Stimulated activated CD8-positive, alpha-beta memory T cell treated with anti-CD3 and anti-CD28 coated beads, Interleukin-7, amount 100 ng/mL, for 24 hours (primary cell): ENCODE results near the gene RLN3.
A peak's percentile ranks its signal among the peaks of the same experiment; 100 is the strongest.
"Not testable (repeated sequence)": the region's sequence is repeated elsewhere in the genome, so short reads cannot be mapped to it uniquely, and the experiment has no call there.

Experiments used
- DNase-seq: peaks from one replicate; pipeline ENCODE4 v3.0.0-alpha.2; 2020; ENCODE audit warnings: low read depth

The RLN3 gene

GRCh38 chr19:14022469-14022868 is 5.5 kb upstream of the RLN3 start:
- no peak for DNase-seq

GRCh38 chr19:14023404-14024235 is 4.3 kb upstream of the RLN3 start:
- DNase-seq = no peak

GRCh38 chr19:14026652-14027192 is 1.2 kb upstream of the RLN3 start:
- not testable (repeated sequence) for DNase-seq

- no peak for DNase-seq
Measured at GRCh38 chr19:14028901-14029300, 953 bp downstream of the RLN3 start.

DNA sequence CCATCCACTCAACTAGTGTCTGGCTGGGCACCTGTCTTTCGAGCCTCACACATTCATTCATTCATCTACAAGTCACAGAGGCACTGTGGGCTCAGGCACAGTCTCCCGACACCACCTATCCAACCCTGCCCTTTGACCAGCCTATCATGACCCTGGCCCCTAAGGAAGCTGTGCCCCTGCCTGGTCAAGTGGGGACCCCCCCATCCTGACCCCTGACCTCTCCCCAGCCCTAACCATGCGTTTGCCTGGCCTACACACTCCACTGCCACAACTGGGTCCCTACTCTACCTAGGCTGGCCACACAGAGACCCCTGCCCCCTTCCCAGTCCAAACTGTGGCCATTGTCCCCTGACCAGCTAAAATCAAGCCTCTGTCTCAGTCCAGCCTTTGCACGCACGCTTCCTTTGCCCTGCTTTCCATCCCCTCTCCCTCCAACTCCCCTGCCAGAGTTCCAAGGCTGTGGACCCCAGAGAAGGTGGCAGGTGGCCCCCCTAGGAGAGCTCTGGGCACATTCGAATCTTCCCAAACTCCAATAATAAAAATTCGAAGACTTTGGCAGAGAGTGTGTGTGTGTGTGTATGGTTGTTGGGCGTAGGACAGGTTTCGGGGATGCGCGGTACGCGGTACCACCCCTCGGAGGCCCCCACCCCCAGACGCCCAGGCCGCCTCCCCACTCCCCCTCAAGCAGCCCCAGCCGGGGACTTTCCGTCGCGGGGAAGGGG is 3.2 kb downstream of the RLN3 start:
- no peak for DNase-seq

DNA sequence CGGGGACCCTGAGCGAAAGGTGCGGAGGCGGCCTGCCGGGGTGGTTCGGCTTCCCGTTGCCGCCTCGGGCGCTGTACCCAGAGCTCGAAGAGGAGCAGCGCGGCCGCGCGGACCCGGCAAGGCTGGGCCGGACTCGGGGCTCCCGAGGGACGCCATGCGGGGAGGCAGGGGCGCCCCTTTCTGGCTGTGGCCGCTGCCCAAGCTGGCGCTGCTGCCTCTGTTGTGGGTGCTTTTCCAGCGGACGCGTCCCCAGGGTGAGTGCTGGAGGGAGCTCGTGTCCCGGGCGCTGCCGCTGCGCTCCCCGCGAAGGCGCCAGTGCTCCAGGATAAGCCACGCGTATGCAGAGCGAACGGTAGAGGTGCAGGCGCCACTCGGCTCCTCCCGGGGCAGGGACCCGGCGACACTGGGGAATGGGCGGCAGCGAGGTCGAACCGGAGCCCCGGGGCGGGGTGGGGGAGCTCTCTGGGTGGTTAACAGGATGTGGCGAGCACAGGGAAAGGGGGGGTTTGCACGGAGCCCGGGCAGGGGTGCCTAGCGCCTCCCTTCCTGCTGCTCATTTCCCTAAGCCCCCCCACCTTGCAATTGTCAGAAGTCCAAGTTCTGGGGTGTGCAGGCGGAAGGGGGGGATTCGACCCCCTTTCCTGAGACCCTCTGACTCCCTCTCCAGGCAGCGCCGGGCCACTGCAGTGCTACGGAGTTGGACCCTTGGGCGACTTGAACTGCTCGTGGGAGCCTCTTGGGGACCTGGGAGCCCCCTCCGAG is 4.0 kb downstream of the RLN3 start, which contains the start of gene IL27RA:
IL27RA (plus strand) TSS at position 44 of the 762 bp plus-strand sequence; CDS start at position 155, 111 bp downstream.
- peak; percentile 55 for DNase-seq

DNA sequence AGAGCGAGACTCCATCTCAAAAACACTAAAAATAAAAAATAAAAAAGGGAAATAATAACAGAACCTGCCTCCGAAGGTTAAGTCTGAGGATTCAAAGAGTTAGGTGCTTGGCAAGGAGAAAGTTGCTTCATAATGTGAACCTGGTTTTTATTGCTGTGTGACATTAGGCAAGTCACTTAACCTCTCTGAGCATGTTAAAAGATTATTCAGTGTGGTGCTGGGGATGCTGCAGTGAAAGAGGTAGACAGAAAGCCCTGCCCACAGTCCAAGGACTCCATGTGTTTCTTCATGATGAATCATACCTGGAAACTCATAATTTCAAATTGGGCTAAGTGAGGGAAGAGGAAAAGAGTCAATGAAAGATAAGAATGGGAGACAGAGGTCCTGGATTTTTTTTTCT is 6.0 kb downstream of the RLN3 start:
- no peak for DNase-seq

- not testable (repeated sequence) for DNase-seq
Measured at GRCh38 chr19:14035159-14035558, 7.2 kb downstream of the RLN3 start.

DNA sequence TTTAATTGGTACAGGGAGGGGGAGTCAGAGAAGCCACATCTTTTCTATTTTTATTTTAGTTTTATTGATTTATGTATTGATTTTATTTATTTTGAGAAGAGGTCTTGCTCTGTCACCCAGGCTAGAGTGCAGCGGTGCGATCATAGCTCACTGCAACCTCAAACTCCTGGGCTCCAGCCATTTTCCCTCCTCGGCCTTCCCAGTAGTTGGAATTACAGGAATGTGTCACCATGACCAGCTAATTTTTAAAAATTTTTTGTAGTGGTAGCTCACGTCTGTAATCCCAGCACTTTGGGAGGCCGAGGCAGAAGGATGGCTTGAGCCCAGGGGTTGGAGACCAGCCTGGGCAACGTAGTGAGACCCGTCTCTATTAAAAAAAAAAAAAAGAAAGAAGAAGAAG is 7.8 kb downstream of the RLN3 start:
- DNase-seq = no peak

DNA sequence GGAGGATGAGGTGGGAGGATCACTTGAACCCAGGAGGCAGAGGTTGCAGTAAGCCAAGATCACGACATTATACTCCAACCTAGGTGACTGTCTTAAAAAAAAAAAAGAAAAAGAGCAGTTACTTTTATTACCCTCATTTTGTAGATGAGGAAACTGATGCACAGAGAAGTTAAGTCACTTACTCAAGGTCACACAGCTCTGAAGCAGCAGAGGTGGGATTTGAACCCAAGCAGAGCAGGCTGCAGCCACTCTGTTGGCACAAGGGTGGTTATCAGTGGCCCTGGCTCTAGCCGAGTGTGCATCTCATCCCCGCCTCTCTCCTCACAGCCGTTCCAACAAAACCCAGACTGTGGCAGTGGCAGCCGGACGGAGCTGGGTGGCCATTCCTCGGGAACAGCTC is 11.2 kb downstream of the RLN3 start:
- no peak for DNase-seq

DNA sequence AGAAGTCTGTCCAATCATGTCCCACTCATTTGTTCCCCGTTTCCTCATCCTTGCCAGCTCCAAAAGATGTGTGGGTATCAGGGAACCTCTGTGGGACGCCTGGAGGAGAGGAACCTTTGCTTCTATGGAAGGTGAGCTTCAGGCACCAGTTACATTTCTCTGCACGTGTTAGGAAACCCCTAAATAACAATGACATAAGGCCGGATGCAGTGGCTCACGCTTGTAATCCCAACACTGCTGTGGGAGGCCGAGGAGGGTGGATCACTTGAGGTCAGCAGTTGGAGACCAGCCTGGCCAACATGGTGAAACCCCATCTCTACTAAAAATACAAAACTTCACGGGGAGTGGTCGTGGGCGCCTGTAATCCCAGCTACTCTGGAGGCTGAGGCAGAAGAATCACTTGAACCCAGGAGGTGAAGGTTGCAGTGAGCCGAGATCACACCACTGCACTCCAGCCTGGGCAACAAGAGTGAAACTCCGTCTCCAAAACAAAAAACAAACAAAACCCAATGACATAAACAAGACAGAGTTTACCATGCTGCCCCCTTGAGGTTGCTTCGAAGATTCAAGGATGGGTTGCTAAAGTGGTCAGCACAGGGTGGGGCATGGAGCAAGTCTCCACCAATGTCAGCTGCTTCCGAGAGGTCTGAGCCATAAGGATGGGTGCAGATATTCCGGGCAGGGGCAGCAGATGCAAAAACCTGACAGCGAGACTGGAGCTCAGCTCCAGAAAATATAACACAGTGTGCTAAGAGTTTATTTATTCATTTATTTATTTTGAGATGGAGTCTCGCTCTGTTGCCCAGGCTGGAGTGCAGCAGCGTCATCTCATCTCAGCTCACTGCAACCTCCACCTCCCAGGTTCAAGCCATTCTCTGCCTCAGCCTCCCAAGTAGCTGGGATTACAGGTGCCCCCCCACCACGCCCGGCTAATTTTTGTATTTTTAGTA is 15.0 kb downstream of the RLN3 start:
- not testable (repeated sequence) for DNase-seq

DNA sequence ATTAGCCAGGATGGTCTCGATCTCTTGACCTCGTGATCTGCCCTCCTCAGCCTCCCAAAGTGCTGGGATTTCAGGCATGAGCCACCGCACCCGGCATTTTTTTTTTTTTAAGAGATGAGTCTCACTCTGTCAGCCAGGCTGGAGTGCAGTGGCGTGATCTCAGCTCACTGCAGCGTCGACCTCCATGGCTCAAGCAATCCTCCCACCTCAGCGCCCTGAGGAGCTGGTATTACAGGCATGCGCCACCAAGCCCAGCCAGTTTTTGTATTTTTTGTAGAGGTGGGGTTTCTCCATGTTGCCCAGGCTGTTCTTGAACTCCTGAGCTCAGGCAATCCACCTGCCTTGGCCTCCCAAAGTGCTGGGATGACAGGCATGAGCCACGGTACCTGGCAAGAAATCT is 19.9 kb downstream of the RLN3 start:
- DNase-seq = not testable (repeated sequence)

DNA sequence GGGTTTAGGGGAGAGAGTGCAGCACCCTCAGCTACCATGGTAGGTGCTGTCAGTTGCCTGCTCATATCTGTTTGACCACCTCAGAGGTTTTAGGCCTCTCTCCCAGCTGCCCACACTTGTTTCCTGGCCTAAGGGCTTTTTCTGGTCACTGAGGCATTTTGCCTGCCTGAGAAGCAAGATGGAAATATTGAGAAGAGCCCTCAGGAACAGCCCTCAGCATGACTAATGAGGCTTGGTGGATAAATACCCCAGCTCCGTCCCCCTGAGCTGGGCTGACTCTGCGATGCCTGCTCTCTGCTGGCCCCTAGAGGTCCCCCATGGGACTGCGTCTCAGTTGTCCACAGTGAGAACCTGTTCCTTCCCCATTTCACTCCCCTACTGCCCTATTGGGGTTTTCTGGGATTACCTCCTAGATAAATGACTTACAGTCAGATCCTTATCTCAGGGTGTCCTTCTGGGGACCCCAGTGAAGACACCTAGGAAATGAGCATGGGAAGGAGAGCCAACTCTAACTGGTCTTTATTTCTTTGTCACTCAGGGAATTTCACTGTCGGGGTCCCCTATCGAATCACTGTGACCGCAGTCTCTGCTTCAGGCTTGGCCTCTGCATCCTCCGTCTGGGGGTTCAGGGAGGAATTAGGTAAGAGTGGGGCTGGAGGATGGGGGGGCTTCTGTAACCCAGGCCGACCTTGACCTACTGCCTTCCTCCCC is 20.6 kb downstream of the RLN3 start:
- peak; percentile 64 for DNase-seq

- no peak for DNase-seq
Measured at GRCh38 chr19:14050512-14050911, 22.6 kb downstream of the RLN3 start.

GRCh38 chr19:14050961-14051360 is 23.0 kb downstream of the RLN3 start:
- not testable (repeated sequence) for DNase-seq

DNA sequence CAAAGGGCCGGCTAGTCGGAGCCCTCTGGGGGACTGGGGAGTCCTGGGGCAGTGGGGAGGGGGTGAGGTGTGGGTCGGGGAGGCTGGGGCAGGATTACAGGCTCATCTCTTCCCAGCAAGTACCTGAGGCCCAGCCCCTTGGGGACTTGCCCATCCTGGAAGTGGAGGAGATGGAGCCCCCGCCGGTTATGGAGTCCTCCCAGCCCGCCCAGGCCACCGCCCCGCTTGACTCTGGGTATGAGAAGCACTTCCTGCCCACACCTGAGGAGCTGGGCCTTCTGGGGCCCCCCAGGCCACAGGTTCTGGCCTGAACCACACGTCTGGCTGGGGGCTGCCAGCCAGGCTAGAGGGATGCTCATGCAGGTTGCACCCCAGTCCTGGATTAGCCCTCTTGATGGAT is 24.0 kb downstream of the RLN3 start:
- DNase-seq = no peak

GRCh38 chr19:14052470-14052869 is 24.5 kb downstream of the RLN3 start:
- DNase-seq = no peak

GRCh38 chr19:14053032-14053431 is 25.1 kb downstream of the RLN3 start:
- no peak for DNase-seq

- no peak for DNase-seq
Measured at GRCh38 chr19:14053500-14053899, 25.6 kb downstream of the RLN3 start.

DNA sequence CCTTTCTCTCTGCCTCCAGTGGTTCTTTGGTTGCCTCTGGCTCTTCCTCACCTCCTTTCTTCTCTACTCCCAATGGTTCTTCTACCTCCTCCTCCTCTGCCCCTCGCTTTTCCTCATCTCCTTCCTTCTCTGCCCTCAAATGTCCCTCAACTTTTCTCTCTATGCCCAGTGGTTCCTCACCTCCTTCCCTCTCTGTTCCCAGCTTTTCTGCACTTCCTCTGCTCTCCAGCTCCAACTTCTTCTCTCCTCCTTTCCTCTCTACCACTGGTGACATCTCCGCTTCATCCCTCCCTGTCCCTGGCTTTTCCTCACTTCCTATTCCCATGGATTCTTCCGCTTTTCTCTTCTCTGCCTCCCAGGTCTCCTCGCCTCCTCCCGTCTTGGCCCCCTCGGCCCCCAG is 26.2 kb downstream of the RLN3 start:
- no peak for DNase-seq
